ENCODE data around the gene BAZ2A.

The BAZ2A gene

DNA sequence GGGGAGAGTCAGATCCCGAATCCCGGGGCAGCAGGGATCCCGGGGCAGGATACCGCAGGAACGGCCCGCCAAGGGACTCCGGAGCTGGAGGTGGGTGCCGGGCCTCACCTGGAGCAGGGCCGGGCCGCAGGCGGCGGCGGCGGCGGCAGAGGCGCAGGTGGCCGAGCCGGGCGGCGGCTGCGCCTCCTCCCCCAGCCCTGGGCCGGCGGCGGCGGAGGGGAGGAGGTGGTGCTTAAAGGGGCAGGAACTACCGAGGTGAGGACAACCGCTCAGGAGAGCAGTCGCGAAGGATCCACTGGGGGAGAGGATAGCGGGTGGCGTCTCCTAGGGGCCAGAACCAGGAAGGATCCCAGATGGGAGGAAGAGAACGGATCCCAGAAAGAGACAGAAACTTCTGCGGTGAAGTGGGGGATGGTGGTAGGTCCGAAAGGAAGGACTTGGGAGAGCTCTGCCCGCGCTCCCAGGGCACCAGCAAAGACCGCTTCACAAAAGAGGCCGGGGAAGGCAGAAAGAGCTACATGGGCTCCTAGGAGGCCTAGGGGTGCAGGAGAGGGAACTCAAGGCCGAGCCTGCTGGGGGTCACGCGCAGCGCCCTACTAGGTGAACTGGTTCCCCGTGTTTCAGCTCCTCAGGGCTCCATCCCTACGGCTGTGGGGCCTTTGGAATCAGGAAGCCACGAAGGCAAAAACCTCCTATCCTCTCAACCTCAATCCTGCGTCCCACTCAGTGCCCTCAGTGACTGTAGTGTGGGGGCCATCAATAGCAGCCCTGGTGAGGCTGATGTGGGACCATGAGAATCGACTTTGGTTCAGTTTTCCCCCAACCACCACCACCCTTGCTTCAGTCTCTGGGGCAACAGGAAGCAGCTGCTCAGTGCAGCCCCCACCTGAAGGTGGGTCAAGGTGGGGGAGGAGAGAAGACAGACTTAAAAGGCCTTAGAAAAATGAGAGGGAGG lies 5.0 kb upstream of the BAZ2A start:
- peak; percentile 65 for TF ChIP-seq CTCF (conservative IDR thresholded peaks at IDR 0.05; ENCODE audit: low read length)
- DNase-seq (ENCODE audit: low read depth): peak; percentile 78
- H3K4me3 ChIP-seq (ENCODE audit: low read length): peak overlapping the region; percentile 94

DNA sequence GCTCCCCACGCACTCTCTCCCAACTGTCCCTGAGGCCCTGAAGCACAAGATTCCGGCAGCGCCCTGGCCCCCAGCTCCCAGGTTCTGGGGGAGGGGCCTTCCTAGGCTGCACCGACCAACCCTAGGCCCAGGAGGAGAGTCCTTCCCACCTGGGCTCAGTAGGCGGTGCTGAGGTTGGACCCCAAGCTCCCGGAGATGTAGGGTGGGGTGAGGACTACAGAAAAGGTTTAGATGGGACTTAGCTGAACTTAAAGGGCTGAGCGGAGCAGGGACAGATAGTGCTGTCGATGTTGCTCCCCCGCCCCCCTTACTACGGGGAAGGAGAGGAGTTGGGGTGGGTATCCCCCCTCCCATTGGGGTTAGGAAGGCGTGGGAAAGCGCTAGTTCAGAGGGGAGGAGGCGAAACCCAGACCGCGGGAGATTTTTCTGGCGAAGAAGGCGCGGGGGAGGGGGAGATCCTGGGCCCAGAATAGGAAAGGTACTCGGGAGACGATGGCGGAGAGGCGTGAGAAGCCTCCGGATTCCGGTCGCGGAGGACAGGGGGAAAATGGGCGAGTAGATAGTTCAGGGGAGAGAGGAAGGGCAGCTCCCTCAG lies 4.2 kb upstream of the BAZ2A start:
- TF ChIP-seq CTCF (conservative IDR thresholded peaks at IDR 0.05; ENCODE audit: low read length): no peak
- peak overlapping the region; percentile 94 for H3K4me3 ChIP-seq (ENCODE audit: low read length)
- no peak for DNase-seq (ENCODE audit: low read depth)

DNA sequence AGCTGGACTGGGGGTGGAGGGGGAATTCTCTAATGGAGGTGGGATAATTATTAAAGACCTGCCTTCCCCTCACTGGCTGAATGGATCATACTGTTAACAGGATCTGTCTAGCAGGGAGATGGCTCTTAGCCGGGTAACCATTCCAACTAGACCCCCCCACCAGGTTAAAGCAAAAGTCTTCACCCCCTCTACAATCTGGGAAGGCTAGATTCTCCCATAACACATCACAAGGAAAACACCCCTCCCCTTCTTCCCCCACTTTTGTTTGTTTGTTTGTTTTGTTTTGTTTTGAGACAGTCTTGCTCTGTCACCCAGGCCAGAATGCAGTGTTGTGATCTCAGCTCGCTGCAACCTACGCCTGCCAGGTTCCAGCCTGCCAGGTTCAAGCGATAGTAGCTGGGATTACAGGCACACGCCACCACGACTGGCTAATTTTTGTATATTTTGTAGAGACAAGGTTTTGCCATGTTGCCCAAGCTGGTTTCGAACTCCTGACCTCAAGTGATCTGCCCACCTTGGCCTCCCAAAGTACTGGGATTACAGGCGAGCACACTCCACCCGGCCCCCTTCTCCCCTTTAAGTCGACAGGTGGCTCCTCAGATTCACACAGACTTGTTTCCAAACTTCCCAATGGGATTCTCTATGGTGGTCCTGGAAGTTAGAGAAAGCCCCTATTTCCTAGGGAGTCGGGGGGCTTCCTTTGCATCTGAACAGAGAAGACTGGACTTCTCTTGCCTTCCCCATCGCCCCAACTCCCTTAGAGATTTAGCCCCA lies 3.5 kb upstream of the BAZ2A start:
- no peak for DNase-seq (ENCODE audit: low read depth)
- no peak for TF ChIP-seq CTCF (conservative IDR thresholded peaks at IDR 0.05; ENCODE audit: low read length)
- peak overlapping the region; percentile 94 for H3K4me3 ChIP-seq (ENCODE audit: low read length)

- H3K4me3 ChIP-seq (ENCODE audit: low read length): peak overlapping the region; percentile 94
- DNase-seq (ENCODE audit: low read depth): no peak
- TF ChIP-seq CTCF (conservative IDR thresholded peaks at IDR 0.05; ENCODE audit: low read length): no peak
These were observed 2.8 kb upstream of the BAZ2A start for GRCh38 chr12:56632701-56633467.

DNA sequence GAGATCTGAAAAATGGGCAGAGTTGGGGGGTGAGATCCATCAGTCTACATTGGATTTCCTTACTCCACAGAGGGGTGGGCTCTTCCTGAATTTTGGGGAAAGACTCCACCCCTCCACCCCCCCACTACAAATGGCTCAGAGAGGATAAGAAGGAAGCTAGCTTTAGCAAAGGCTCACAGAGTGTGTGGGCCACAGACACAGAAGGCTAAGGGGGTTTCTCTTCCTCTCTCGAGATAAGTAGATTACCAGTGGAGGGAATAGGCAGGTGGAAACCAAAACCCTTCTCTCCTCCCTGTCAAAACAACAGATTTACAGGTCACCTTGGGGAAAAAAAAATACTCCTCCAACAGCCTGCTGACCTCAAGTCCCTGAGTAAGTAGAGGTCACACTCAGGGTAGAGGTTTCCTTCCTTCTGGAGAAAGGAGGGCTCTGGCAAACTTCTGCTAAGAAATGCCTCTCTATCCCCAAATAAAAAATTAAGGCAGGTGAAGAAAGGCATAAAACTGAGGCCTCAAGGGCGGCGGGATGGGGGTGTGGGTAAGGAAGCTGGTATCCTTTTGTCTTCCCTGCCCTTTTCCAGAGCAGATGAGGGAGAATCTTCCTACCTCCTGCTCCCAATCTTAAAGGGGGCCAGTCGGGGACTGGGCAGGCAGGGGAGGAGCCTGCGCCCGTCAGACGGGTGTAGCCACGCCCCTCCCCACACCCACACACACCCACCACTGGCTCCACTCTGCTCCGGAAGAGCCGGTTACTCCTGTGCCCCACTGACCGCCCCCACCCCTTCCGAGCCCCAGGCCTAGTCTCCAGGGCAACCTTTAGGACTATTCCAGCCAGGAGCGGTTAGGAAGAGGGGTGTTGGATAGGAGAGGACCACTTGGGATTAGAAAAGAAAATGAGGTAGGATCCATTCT lies 1.9 kb upstream of the BAZ2A start:
- H3K4me3 ChIP-seq (ENCODE audit: low read length): peak overlapping the region; percentile 94
- DNase-seq (ENCODE audit: low read depth): no peak
- no peak for TF ChIP-seq CTCF (conservative IDR thresholded peaks at IDR 0.05; ENCODE audit: low read length)

Measured in AG10803 (cell line).